Vagina (tissue), 2 donors: Measurements from ENCODE around the gene NUP43.

Experiments used
- CTCF ChIP-seq, 3 experiments: fragments of 450-650 bp in 2 of 3; fragments of 200-600 bp in 1 of 3; sonication (generic) in 1 of 3; IDR thresholded peaks; one replicate each; pipeline ENCODE4 v1.5.1; 2017 to 2019; ENCODE audit warnings: antibody characterized with exemption in 3 of 3, mild to moderate bottlenecking in 2 of 3, moderate library complexity in 2 of 3
- POLR2A ChIP-seq, 2 donors: fragments of 450-650 bp; IDR thresholded peaks; one replicate each; pipeline ENCODE4 v1.6.1; 2017; ENCODE audit warnings: antibody characterized with exemption in 2 of 2, mild to moderate bottlenecking in 2 of 2, moderate library complexity in 2 of 2
- POLR2AphosphoS5 ChIP-seq, 2 donors: sonication (generic); formaldehyde crosslinking; IDR thresholded peaks; one replicate each; pipeline ENCODE4 v1.9.0; 2017; ENCODE audit warnings: antibody characterized with exemption in 2 of 2, mild to moderate bottlenecking in 2 of 2, low read depth in 1 of 2; ENCODE audit not compliant: insufficient read depth in 1 of 2

DNA sequence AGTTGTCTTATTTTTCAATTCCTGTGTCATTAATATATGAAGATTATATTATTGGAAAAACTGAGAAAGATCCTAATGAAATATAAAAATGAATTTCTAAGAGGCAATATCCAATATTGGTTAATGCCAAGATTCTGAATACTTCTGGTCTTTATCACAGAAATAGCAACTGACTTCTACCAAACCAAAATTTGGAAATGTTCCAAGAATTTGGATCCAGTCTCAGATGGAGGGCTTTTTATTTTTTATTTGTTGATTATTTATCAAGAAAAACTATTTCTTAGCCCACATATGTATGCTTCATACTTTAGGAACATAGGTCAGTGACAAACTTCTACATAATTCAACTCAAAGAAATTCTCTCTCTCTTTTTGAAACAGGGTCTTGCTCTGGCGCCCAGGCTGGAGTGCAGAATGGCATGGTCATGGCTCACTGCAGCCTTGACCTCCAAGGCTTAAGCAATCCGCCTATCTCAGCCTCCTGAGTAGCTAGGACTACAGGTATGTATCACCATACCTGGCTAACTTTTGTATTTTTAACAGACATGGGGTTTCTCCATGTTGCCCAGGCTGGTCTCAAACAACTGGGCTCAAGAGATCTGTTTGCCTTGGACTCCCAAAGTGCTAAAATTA, 13.1 kb downstream of the NUP43 start:
- TF ChIP-seq CTCF (IDR thresholded peaks at IDR 0.05) (no peak), POLR2A (IDR thresholded peaks at IDR 0.05) (no peak), POLR2AphosphoS5 (IDR thresholded peaks at IDR 0.05; ENCODE audit: insufficient read depth in 1 of 2, low read depth in 1 of 2) (no peak)
